ENCODE data around the gene NPY4R2. TPM values are rescaled to one million over a fixed set of nuclear protein-coding genes. Genes with fewer than 3 reads are reported as not detected.
"Not testable (repeated sequence)": the region's sequence is repeated elsewhere in the genome, so short reads cannot be mapped to it uniquely, and the experiment has no call there.

The NPY4R2 gene
- total RNA-seq, 1 donor from 2014 or later = not detected

- intact Hi-C loops (cut with micrococcal nuclease) = not testable (repeated sequence)
These were observed 14.4 kb downstream of the NPY4R2 start for GRCh38 chr10:47932824-47933223.

DNA sequence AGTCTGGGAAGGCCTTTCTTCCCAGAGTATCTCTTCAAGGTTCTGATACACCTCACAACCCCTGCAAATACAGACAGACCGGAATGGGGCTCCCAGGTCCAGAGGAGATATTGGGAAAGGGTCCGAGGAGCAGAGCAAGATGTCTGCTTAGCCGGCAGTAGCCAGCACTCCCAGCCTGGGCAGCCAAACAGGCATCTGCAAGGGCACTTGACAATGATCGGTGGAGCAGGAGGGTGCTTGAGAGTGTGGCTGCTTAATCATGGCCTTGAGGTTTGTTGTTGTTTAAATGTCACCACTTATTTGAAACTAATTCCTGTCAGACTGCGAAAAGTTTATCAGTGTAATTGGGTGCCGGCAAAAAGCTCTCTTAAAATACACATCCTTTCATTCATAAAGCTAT, 15.0 kb downstream of the NPY4R2 start:
- intact Hi-C loops (cut with micrococcal nuclease) = not testable (repeated sequence)

- intact Hi-C loops (cut with micrococcal nuclease) = not testable (repeated sequence)
These were observed 18.3 kb downstream of the NPY4R2 start for GRCh38 chr10:47936772-47937228.

DNA sequence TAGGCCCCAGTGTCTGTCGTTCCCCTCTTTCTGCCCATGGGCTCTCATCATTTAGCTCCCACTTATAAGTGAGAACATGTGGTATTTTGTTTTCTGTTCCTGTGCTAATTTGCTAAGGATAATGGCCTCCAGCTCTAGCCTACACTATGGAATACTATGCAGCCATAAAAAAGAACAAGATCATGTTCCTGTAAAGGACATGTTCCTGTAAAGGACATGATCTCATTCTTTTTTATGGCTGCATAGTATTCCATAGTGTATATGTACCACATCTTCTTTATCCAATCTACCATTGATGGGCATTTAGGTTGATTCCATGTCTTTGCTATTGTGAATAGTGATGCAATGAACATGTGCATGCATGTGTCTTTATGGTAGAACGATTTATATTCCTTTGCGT, 19.2 kb downstream of the NPY4R2 start:
- intact Hi-C loops (cut with micrococcal nuclease) = not testable (repeated sequence)

GRCh38 chr10:47940821-47941220, 22.4 kb downstream of the NPY4R2 start:
- intact Hi-C loops (cut with micrococcal nuclease) = not testable (repeated sequence)

GRCh38 chr10:47941379-47941778, 22.9 kb downstream of the NPY4R2 start:
- intact Hi-C loops (cut with micrococcal nuclease) = not testable (repeated sequence)

GRCh38 chr10:47942351-47943019, 24.0 kb downstream of the NPY4R2 start:
- intact Hi-C loops (cut with micrococcal nuclease) = not testable (repeated sequence)

DNA sequence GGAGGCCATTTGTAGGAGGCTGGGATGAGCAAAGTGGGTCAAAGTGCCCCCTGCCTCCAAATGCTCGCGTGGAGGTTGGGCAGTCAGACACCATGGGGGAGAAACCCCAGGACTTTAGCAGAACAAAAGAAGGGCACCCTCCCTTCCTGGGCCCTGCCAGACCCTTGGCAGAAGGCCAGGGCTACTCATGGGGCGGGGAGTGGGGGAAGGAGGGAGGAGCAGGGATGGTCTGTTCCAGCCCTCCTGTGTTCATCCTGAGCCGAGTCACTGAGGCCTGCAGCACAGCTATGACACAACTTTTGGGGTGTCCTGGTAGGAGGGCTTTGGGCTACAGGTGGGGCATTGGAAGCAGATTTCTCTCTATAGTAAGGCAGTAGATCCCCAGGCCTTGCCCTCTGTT, 24.9 kb downstream of the NPY4R2 start:
- intact Hi-C loops (cut with micrococcal nuclease) = not testable (repeated sequence)

DNA sequence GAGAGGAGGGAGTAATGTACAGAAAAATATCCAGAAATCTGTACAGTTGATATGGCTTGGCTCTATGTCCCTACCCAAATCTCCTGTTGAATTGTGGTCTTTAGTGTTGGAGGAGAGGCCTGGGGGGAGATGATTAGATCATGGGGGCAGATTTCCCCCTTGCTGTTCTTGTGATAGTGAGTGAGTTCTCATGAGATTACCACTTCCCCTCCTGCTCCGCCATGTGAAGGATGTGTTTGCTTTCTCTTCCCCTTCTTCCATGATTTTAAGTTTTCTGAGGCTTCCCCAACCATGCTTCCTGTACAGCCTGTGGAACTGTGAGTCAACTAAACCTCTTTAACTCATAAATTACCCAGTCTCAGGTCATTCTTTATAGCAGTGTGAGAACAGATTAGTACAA, 29.0 kb downstream of the NPY4R2 start:
- intact Hi-C loops (cut with micrococcal nuclease) = not testable (repeated sequence)

DNA sequence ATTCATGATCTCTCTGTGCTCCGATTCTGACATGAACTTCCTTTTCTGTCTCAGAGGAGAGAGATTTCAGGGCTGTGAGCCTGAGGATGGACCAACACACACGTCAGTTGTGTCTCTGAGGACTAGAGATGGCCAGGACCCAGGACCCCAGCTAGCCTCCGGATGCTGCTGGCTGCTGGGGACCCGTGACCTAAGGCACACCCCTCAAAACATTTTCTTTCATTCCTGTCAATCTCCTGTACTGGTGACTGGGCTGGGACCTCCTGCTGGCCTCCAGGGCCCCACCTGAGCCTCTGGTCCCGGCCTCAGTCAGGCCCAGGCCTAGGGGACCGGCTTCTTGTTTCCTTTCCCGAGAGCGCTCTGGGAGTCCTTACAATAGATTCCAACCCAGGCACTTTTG, 38.7 kb downstream of the NPY4R2 start:
- intact Hi-C loops (cut with micrococcal nuclease) = not testable (repeated sequence)

GRCh38 chr10:47959677-47960076, 41.2 kb downstream of the NPY4R2 start:
- intact Hi-C loops (cut with micrococcal nuclease) = not testable (repeated sequence)

- intact Hi-C loops (cut with micrococcal nuclease) = not testable (repeated sequence)
These were observed 42.2 kb downstream of the NPY4R2 start for GRCh38 chr10:47960699-47961098.

DNA sequence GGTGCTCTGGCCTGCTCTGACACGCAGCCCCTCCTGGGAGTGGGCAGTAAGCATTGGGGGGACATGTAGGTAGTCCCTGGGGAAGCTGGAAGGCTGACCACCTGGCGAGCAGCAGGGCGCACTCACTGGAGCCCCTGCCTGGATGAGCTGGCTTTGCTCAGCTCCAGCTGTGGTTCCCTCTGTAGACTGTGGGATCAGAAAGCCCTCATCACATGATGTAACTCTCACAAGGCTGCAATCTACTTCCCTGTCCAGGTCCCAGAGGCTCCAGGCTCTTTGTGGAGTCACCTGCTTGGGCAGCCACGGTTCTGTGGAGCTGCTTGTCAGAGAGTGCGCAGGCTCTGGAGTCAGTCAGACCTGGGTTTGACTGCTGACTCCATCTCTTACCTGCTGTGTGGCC, 44.3 kb downstream of the NPY4R2 start:
- intact Hi-C loops (cut with micrococcal nuclease) = not testable (repeated sequence)

GRCh38 chr10:47964280-47965063, 46.0 kb downstream of the NPY4R2 start:
- intact Hi-C loops (cut with micrococcal nuclease) = not testable (repeated sequence)

DNA sequence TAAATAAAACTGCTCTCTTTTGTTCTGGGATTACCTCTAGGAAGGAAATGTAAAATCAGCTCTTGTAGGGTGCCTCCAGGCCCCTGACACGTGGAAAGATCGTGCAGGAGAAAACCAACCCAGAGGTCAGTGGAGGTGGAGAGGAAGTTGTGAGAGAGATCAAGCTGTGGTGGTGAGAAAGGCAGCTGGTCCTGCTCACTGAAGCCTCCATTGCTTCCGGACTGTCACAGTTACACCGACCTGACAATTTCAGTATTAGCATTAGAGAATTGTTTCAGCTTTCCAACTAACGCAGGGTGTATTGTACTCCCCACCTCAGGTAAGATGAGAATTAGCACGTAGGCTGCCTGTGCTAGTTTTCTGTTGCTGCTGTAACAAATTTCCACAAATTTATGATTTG, 50.5 kb downstream of the NPY4R2 start:
- intact Hi-C loops (cut with micrococcal nuclease) = not testable (repeated sequence)

DNA sequence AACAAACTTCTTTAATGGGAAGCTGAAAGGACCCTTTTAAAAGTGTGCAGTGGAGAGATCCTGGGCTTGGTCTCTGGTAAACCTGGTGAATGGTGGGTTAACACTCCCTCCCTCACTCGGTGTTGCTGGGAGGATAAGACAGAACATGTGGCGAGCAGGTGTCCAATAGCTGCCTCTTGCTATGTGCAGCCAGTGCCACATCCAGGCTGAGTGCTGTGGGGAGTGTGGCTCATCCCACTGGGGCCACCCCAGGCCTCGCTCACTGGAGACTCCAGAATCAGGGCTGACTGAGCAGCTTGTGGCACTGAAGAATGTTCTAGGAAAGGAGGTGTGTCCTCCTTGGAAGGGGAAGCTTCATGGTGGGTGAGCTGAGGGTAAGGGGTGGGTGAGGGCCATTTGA, 51.6 kb downstream of the NPY4R2 start:
- intact Hi-C loops (cut with micrococcal nuclease) = not testable (repeated sequence)

DNA sequence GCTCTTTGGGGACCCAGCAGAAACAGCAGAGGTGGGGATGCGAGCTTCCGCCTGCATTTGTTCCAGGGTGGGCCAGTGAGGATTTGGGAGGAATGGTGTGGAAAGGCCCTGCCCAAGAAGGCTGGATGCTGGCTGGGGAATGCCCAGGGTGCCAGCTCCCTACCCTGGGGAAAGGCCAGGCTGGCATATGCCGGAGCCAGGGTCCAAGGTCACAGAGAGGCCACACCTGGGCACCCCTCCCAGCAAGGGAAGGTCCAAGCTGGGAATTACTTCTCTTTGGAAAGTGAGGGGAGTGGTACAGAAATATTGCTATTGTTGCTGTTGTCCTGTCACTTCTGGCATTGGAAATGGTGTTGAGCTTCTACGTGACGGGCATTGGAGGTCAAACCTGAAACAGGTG, 53.1 kb downstream of the NPY4R2 start:
- intact Hi-C loops (cut with micrococcal nuclease) = not testable (repeated sequence)

DNA sequence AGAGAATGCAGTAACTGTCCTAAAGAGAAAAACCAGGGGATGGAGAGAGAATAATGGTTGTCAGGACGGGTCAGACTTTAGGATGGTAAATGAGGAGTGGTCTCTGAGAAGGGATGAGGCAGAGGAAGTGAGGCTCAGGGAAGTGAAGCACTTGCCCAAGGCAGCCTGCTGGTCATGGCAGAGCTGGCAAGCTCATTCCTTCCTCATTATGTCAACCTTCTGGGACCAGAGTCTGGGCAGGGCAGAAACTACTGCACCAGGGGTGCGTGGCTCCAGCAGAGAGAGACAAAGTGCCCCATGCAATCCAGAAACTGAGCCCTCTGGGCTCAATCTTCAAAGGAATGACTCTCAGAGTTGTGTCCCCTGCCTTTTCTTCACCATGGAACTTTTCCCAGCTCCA, 53.6 kb downstream of the NPY4R2 start:
- intact Hi-C loops (cut with micrococcal nuclease) = not testable (repeated sequence)

Other genes with a start within 250 kb of the NPY4R2 start
- gene SYT15B, start 155.1 kb upstream of the NPY4R2 start, total RNA-seq = 0.07 and 0.27 TPM in 2 replicates
- not detected in 2 replicates for gene FAM25C, start 81.1 kb downstream of the NPY4R2 start, total RNA-seq